Neural cell (in vitro differentiated cells): ENCODE results near the gene LSM14A.

Experiments used
- POLR2AphosphoS5 ChIP-seq: IDR thresholded peaks from 2 replicates; pipeline ENCODE4 v1.6.1; 2012
- TF ChIP-seq, protein P1 (sequence below): fragments of 450-650 bp; IDR thresholded peaks from 2 replicates; pipeline ENCODE4 v1.5.1; 2014; ENCODE audit warnings: antibody characterized with exemption, mild to moderate bottlenecking, moderate library complexity; ENCODE audit not compliant: poor library complexity, severe bottlenecking
- TF ChIP-seq, protein P2 (sequence below): IDR thresholded peaks from 2 replicates; pipeline ENCODE4 v1.6.1; 2012; ENCODE audit warnings: borderline replicate concordance

DNA sequence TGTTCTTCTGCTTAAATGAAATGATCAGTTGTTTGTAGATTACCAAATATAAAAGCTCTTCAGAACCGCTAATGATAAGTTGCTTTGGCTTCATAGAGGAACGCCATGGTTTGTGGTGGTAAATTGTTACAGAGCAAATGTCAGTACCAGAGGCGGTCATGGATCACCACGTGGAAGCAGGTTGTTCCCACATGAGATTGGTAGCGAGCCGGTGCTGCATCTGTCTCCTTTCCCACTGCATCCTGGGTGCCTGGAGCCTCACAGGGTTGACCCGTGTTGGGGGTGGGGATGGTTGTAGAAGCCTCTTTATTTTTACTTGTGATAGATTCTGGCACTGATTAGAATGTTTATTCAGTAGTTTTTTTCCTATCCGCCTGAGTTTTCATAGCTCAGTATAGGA is 96.8 kb downstream of the LSM14A start:
- TF ChIP-seq, protein P1, sequence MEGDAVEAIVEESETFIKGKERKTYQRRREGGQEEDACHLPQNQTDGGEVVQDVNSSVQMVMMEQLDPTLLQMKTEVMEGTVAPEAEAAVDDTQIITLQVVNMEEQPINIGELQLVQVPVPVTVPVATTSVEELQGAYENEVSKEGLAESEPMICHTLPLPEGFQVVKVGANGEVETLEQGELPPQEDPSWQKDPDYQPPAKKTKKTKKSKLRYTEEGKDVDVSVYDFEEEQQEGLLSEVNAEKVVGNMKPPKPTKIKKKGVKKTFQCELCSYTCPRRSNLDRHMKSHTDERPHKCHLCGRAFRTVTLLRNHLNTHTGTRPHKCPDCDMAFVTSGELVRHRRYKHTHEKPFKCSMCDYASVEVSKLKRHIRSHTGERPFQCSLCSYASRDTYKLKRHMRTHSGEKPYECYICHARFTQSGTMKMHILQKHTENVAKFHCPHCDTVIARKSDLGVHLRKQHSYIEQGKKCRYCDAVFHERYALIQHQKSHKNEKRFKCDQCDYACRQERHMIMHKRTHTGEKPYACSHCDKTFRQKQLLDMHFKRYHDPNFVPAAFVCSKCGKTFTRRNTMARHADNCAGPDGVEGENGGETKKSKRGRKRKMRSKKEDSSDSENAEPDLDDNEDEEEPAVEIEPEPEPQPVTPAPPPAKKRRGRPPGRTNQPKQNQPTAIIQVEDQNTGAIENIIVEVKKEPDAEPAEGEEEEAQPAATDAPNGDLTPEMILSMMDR = no peak
- no peak for TF ChIP-seq POLR2AphosphoS5
- TF ChIP-seq, protein P2, sequence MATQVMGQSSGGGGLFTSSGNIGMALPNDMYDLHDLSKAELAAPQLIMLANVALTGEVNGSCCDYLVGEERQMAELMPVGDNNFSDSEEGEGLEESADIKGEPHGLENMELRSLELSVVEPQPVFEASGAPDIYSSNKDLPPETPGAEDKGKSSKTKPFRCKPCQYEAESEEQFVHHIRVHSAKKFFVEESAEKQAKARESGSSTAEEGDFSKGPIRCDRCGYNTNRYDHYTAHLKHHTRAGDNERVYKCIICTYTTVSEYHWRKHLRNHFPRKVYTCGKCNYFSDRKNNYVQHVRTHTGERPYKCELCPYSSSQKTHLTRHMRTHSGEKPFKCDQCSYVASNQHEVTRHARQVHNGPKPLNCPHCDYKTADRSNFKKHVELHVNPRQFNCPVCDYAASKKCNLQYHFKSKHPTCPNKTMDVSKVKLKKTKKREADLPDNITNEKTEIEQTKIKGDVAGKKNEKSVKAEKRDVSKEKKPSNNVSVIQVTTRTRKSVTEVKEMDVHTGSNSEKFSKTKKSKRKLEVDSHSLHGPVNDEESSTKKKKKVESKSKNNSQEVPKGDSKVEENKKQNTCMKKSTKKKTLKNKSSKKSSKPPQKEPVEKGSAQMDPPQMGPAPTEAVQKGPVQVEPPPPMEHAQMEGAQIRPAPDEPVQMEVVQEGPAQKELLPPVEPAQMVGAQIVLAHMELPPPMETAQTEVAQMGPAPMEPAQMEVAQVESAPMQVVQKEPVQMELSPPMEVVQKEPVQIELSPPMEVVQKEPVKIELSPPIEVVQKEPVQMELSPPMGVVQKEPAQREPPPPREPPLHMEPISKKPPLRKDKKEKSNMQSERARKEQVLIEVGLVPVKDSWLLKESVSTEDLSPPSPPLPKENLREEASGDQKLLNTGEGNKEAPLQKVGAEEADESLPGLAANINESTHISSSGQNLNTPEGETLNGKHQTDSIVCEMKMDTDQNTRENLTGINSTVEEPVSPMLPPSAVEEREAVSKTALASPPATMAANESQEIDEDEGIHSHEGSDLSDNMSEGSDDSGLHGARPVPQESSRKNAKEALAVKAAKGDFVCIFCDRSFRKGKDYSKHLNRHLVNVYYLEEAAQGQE = no peak
